ENCODE measurements around the gene NLRP2B.
"Not testable (repeated sequence)": the region's sequence is repeated elsewhere in the genome, so short reads cannot be mapped to it uniquely, and the experiment has no call there.

Gene NLRP2B

GRCh38 chrX:57680160-57680559, at the start of gene NLRP2B:
Gene NLRP2B (minus strand): TSS chrX:57680260.
- no peak for DNase-seq

GRCh38 chrX:57725995-57726394, 45.9 kb upstream of the NLRP2B start:
- DNase-seq: not testable (repeated sequence)

GRCh38 chrX:57681341-57681740, 1.3 kb upstream of the NLRP2B start:
- DNase-seq: no peak

GRCh38 chrX:57678686-57679428, 1.2 kb downstream of the NLRP2B start:
- DNase-seq: no peak

GRCh38 chrX:57677132-57677858, 2.8 kb downstream of the NLRP2B start:
- DNase-seq: no peak

- no peak for DNase-seq
Observed at GRCh38 chrX:57675320-57675719, 4.7 kb downstream of the NLRP2B start.

- no peak for DNase-seq
Observed at GRCh38 chrX:57674861-57675260, 5.2 kb downstream of the NLRP2B start.

- DNase-seq: no peak
Observed at GRCh38 chrX:57669961-57670360, 10.1 kb downstream of the NLRP2B start.

GRCh38 chrX:57667010-57667409, 13.1 kb downstream of the NLRP2B start:
- DNase-seq: no peak

GRCh38 chrX:57655065-57655464, 25.0 kb downstream of the NLRP2B start:
- DNase-seq: no peak

- no peak for DNase-seq
Observed at GRCh38 chrX:57652705-57653104, 27.4 kb downstream of the NLRP2B start.

GRCh38 chrX:57651169-57651919, 28.7 kb downstream of the NLRP2B start:
- DNase-seq: no peak

- DNase-seq: no peak
Observed at GRCh38 chrX:57647020-57647419, 33.0 kb downstream of the NLRP2B start.

- no peak for DNase-seq
Observed at GRCh38 chrX:57643698-57644097, 36.4 kb downstream of the NLRP2B start.

GRCh38 chrX:57641338-57641737, 38.7 kb downstream of the NLRP2B start:
- no peak for DNase-seq

GRCh38 chrX:57640674-57641016, 39.4 kb downstream of the NLRP2B start:
- no peak for DNase-seq

GRCh38 chrX:57629438-57629837, 50.6 kb downstream of the NLRP2B start:
- DNase-seq: not testable (repeated sequence)

Measured in T1000 (cell line).